Prostate gland (tissue), 2 donors: ENCODE data around the gene SQSTM1. TPM values are rescaled to one million over a fixed set of nuclear protein-coding genes. Genes with fewer than 3 reads are reported as not detected.

Experiments
- DNase-seq: peaks from one replicate; pipeline ENCODE4 v3.0.0-alpha.2; 2019; ENCODE audit warnings: low spot score
- H3K27ac ChIP-seq, 2 donors: fragments of 200-600 bp; sonication (generic); 2 replicates each; pipeline ENCODE4 v1.5.1; 2017 to 2019
- H3K27me3 ChIP-seq: fragments of 200-600 bp; sonication (generic); replicated peaks from 2 replicates; pipeline ENCODE4 v1.5.1; 2019; ENCODE audit not compliant: insufficient read depth
- H3K36me3 ChIP-seq, 2 donors: fragments of 200-600 bp; sonication (generic); 1 replicate in 1 of 2; 2 replicates in 1 of 2; pipeline versions ENCODE4 v1.5.1 to v1.8.1; 2017 to 2019
- H3K4me1 ChIP-seq: fragments of 200-600 bp; sonication (generic); replicated peaks from 2 replicates; pipeline ENCODE4 v1.5.1; 2019
- H3K4me3 ChIP-seq, 2 donors: fragments of 200-600 bp; sonication (generic); 2 replicates each; pipeline ENCODE4 v1.5.1; 2017 to 2019
- H3K9me3 ChIP-seq: fragments of 200-600 bp; sonication (generic); 2 replicates; pipeline ENCODE4 v1.5.1; 2017
- POLR2A ChIP-seq: fragments of 450-650 bp; IDR thresholded peaks from one replicate; pipeline ENCODE4 v1.6.1; 2016; ENCODE audit warnings: antibody characterized with exemption, mild to moderate bottlenecking
- POLR2AphosphoS5 ChIP-seq: sonication (generic); formaldehyde crosslinking; IDR thresholded peaks from one replicate; pipeline ENCODE4 v1.6.1; 2017; ENCODE audit warnings: antibody characterized with exemption
- WGBS: methylation state at CpG from one replicate; pipeline ENCODE4 v1.1.5; 2018; 5-methylcytosine and 5-hydroxymethylcytosine counted together
- intact Hi-C: fragments of 100-400 bp; cut with DNase I; formaldehyde crosslinking; loops from one replicate; pipeline ENCODE4 v1.14.2; 2022
- total RNA-seq, 2 donors: library from RNA; depleted of rRNA; stranded (reverse); fragments of >200 nt; gene quantifications; one replicate each; pipeline ENCODE4 v1.1.0, GENCODE V29; 2016
- TF ChIP-seq, protein P1 (sequence below), 4 experiments: fragments of 200-600 bp in 2 of 4; fragments of 450-650 bp in 2 of 4; sonication (generic) in 2 of 4; IDR thresholded peaks; 1 replicate in 3 of 4; 2 replicates in 1 of 4; pipeline ENCODE4 v1.5.1; 2016 to 2019; ENCODE audit warnings: antibody characterized with exemption in 4 of 4, mild to moderate bottlenecking in 2 of 4, moderate library complexity in 2 of 4

The SQSTM1 gene
- total RNA-seq, 2 donors from 2014 or later, result 377 to 527 TPM

DNA sequence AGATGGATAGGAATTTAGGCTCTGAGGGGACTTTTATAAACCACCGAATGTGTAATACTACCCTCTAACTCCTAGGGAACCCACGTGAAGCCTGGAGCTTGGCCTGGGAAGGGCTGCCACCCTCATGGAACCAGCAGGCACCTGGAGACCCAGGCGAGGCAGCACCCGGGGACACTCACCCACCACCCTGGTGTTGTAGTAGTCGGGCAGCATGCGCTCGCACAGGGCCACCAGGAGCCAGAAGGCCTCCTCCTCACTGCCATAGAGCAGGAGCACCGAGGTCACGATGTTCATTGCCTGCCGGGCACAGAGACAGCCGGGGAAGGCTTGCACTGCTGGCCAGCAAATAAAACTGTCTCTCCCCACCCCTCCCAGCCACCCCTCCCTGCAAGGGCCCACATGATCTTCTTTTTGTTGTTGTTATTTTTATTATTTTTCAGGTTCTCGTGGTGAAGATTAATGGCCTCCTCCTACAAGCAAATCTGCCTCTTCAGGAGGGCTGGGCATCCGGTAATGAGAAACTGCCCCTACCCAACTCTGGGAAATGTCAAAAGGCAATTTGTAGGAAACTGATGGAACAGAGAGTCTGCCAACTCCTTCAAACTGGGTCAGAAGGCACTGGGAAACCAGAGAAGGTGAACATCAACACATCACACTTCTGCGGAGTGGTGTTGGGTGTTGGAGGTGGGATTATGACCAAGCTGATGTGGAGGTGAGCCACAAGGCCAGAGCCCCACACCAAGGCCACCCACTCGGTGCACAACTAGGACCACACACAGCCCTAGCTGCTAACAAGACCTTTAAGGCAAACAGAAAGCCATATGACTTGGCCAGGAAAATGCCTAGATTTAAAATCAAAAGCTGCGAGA is 55.3 kb downstream of the SQSTM1 start:
- WGBS, result 76% methylated on average over 14 of the region's 16 CpGs
- H3K4me1 ChIP-seq, result no peaks in the 10 kb centered on the region
- H3K27me3 ChIP-seq, result no peaks in the 10 kb centered on the region
- TF ChIP-seq POLR2A (no peak), POLR2AphosphoS5 (no peak)
- TF ChIP-seq, protein P1, sequence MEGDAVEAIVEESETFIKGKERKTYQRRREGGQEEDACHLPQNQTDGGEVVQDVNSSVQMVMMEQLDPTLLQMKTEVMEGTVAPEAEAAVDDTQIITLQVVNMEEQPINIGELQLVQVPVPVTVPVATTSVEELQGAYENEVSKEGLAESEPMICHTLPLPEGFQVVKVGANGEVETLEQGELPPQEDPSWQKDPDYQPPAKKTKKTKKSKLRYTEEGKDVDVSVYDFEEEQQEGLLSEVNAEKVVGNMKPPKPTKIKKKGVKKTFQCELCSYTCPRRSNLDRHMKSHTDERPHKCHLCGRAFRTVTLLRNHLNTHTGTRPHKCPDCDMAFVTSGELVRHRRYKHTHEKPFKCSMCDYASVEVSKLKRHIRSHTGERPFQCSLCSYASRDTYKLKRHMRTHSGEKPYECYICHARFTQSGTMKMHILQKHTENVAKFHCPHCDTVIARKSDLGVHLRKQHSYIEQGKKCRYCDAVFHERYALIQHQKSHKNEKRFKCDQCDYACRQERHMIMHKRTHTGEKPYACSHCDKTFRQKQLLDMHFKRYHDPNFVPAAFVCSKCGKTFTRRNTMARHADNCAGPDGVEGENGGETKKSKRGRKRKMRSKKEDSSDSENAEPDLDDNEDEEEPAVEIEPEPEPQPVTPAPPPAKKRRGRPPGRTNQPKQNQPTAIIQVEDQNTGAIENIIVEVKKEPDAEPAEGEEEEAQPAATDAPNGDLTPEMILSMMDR (IDR thresholded peaks at IDR 0.05), result no peak
- intact Hi-C loops, result no loop called here
- H3K36me3 ChIP-seq, result peaks cover 12 to 18% of the 10 kb centered on the region in 2 donors
- H3K27ac ChIP-seq, result no peak overlapping the region
- no peaks in the 10 kb centered on the region for H3K9me3 ChIP-seq
- H3K4me3 ChIP-seq, result no peak overlapping the region
- DNase-seq, result no peak

DNA sequence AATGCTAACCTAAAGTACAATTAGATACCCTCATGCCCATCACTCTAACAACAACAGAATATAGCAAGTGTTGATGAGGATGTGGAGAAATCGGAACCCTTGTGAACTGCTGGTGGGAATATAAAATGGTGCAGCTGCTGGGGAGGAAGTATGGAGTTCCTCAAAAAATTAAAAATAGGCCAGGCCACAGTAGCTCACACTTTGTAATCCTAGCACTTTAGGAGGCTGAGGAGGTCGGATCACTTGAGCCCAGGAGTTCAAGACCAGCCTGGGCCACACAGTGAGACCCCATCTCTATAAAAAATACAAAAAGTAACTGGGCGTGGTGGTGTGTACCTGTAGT is 55.9 kb downstream of the SQSTM1 start:
- no peaks in the 10 kb centered on the region for H3K9me3 ChIP-seq
- TF ChIP-seq POLR2AphosphoS5, result no peak
- TF ChIP-seq, protein P1 (IDR thresholded peaks at IDR 0.05), result no peak
- TF ChIP-seq POLR2A, result no peak
- H3K4me3 ChIP-seq, result no peak overlapping the region
- no peak overlapping the region for H3K27ac ChIP-seq
- DNase-seq, result no peak
- no peaks in the 10 kb centered on the region for H3K4me1 ChIP-seq
- peaks cover 12 to 18% of the 10 kb centered on the region in 2 donors for H3K36me3 ChIP-seq
- no peaks in the 10 kb centered on the region for H3K27me3 ChIP-seq
- intact Hi-C loops, result no loop called here
- WGBS, result 86% methylated on average over 3 of the region's 3 CpGs

DNA sequence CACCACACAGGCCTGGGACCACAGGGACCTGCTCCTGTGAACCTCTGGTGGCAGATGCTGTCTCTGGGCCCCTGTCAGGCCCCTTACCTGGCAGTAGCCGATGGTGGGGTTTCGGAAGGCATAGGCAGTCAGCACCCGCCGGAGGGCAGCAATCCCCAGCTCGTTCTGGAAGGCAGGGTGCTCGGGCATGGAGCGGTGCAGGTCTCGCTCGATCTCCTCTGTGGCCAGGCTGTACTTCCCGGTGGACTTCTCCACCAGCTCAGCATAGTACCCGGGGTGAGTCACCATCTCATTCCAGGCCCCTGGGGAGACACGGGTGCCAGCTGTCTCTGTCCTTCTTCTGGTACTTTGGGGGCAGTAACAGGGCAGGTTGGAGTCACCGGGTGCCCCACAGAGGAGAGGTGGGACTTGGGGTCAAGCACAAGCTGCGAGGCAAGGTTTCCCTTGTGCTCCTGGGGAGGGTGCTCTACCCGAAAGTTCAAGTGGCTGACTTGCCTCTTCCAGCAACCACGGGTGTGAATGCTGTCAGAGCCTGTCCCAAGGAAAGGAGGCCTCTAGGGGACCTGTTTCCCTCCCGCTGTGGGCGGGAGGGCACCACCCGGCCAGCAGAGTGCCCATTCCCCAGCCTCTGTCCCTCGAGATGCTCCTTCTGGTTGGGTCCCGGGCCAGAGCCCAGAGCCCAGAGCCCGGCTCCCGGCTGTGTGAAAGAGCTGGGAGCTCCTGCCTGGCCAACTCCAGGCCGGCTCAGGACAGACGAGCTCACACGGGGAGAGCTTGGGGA is 57.7 kb downstream of the SQSTM1 start:
- H3K36me3 ChIP-seq, result peaks cover 8 to 18% of the 10 kb centered on the region in 2 donors
- intact Hi-C loops, result no loop called here
- TF ChIP-seq POLR2AphosphoS5, result no peak
- no peak for TF ChIP-seq POLR2A
- TF ChIP-seq, protein P1 (IDR thresholded peaks at IDR 0.05), result no peak
- WGBS, result 90% methylated on average over 7 of the region's 26 CpGs
- no peaks in the 10 kb centered on the region for H3K27me3 ChIP-seq
- no peak for DNase-seq
- H3K4me3 ChIP-seq, result no peak overlapping the region
- no peaks in the 10 kb centered on the region for H3K4me1 ChIP-seq
- no peaks in the 10 kb centered on the region for H3K9me3 ChIP-seq
- no peak overlapping the region for H3K27ac ChIP-seq

DNA sequence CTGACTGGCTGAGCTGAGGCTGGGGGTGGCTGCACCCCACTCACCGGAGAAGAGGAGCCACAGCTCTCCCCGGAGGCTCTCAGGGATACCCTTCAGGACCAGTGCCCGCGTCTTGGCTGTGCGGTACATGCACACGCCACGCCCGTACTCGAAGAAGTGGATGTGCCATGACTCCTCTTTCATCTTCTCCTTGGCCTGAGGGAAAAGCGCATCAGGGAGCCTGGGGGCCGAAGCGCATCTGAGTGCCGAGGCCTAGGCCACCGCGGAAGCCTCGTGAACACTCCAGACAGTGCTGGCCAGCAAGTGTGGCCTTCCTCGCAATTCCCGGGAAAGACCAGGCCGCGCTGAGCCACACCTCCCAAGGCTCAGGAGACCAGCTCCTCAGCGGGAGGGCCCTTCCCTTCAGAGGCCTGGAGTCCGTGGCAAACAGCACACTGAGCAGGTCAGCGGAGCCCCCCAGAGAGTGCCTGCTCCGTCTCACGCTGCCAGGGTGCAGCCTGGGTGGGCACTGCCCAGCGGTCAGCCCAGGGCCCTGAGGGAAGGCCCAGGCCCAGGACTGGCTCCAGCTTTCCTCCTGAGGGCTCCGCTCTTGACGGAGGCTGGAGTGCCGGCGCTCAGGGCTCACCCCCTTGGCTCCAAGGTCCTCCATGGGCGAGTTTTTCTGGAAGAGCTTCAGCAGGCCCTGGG is 58.4 kb downstream of the SQSTM1 start:
- intact Hi-C loops, result no loop called here
- H3K27ac ChIP-seq, result no peak overlapping the region
- H3K36me3 ChIP-seq, result peaks cover 8 to 14% of the 10 kb centered on the region in 2 donors
- DNase-seq, result no peak
- TF ChIP-seq POLR2AphosphoS5 (no peak), POLR2A (no peak)
- TF ChIP-seq, protein P1 (IDR thresholded peaks at IDR 0.05), result no peak
- H3K27me3 ChIP-seq, result no peaks in the 10 kb centered on the region
- 91% methylated on average over 31 of the region's 31 CpGs for WGBS
- no peaks in the 10 kb centered on the region for H3K9me3 ChIP-seq
- no peak overlapping the region for H3K4me3 ChIP-seq
- H3K4me1 ChIP-seq, result no peaks in the 10 kb centered on the region
